WTC11 (cell line): ENCODE data around the gene KNDC1.

Experiments
- ELF4 ChIP-seq: sonication (generic); formaldehyde crosslinking; IDR thresholded peaks from 2 replicates; pipeline ENCODE4 v1.8.1; 2022; ENCODE audit warnings: low read depth, mild to moderate bottlenecking, moderate library complexity, missing genetic modification reagents
- ETV6 ChIP-seq: sonication (generic); formaldehyde crosslinking; IDR thresholded peaks from 2 replicates; pipeline ENCODE4 v1.8.1; 2022; ENCODE audit warnings: mild to moderate bottlenecking, missing genetic modification reagents
- FOXK1 ChIP-seq: sonication (generic); formaldehyde crosslinking; IDR thresholded peaks from 2 replicates; pipeline ENCODE4 v1.8.0; 2022; ENCODE audit warnings: mild to moderate bottlenecking, moderate library complexity, missing genetic modification reagents
- KAT7 ChIP-seq: sonication (generic); formaldehyde crosslinking; IDR thresholded peaks from 2 replicates; pipeline ENCODE4 v1.8.1; 2023; ENCODE audit warnings: missing genetic modification reagents, mild to moderate bottlenecking, borderline replicate concordance
- NFATC4 ChIP-seq: fragments of 250-450 bp; sonication (Bioruptor Pico); IDR thresholded peaks from 2 replicates; pipeline ENCODE4 v1.9.0; 2021; ENCODE audit warnings: mild to moderate bottlenecking
- TEAD4 ChIP-seq: sonication (generic); formaldehyde crosslinking; IDR thresholded peaks from 2 replicates; pipeline ENCODE4 v1.8.0; 2022; ENCODE audit warnings: mild to moderate bottlenecking, missing genetic modification reagents
- TF ChIP-seq, protein P1 (sequence below): sonication (generic); formaldehyde crosslinking; IDR thresholded peaks from 2 replicates; pipeline ENCODE4 v1.8.1; 2023; ENCODE audit warnings: mild to moderate bottlenecking, missing genetic modification reagents, moderate library complexity
- TF ChIP-seq, protein P2 (sequence below): sonication (generic); formaldehyde crosslinking; IDR thresholded peaks from 2 replicates; pipeline ENCODE4 v1.8.1; 2022; ENCODE audit warnings: mild to moderate bottlenecking, missing genetic modification reagents, moderate library complexity, borderline replicate concordance
- TF ChIP-seq, protein P3 (sequence below): fragments of 200-600 bp; IDR thresholded peaks from 2 replicates; pipeline ENCODE4 v1.8.0; 2022; ENCODE audit warnings: antibody characterized with exemption
- TF ChIP-seq, protein P4 (sequence below): sonication (generic); formaldehyde crosslinking; conservative IDR thresholded peaks from 2 replicates; pipeline ENCODE4 v1.8.1; 2022; ENCODE audit warnings: mild to moderate bottlenecking, missing genetic modification reagents
- TF ChIP-seq, protein P5 (sequence below): sonication (generic); formaldehyde crosslinking; IDR thresholded peaks from 2 replicates; pipeline ENCODE4 v1.8.0; 2022; ENCODE audit warnings: mild to moderate bottlenecking, missing genetic modification reagents

DNA sequence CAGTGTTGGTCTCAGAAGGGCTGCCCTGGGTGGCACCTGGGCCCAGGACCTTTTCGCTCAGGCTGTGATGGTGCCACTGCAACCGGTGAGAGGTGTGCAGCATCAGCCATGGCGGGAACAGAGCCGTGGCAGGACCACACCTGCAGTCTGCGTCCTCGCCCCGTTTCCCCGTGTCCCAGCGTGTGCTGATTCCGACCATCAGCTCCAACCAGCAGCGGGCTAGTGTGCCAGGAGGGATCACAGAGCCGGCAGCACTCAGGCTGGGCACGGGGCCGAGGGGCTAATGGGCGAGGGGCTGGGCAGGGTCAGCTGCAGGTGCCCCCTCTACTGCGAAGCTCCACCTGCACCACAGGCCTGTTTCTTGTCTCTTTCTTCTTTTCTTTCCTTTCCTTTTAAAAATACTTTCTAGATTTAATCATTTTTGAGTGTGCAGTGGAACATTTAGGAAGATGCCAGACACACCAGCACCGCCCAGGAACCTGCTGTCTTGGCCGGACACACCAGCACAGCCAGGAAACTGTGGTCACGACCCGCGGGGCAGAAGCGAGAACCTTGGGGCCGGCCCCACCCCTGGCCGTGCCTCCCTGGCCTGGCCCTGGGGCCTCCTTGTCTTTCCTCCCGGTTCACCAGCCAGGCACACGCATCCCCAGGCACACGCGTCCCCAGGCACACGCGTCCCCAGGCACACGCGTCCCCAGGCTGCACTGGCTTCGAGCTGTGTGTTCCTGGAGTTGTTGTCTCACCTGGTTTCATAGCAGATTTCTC lies 37.7 kb upstream of the KNDC1 start:
- TF ChIP-seq, protein P1, sequence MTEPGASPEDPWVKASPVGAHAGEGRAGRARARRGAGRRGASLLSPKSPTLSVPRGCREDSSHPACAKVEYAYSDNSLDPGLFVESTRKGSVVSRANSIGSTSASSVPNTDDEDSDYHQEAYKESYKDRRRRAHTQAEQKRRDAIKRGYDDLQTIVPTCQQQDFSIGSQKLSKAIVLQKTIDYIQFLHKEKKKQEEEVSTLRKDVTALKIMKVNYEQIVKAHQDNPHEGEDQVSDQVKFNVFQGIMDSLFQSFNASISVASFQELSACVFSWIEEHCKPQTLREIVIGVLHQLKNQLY (CRISPR knock-in tag) = no peak
- TF ChIP-seq, protein P2, sequence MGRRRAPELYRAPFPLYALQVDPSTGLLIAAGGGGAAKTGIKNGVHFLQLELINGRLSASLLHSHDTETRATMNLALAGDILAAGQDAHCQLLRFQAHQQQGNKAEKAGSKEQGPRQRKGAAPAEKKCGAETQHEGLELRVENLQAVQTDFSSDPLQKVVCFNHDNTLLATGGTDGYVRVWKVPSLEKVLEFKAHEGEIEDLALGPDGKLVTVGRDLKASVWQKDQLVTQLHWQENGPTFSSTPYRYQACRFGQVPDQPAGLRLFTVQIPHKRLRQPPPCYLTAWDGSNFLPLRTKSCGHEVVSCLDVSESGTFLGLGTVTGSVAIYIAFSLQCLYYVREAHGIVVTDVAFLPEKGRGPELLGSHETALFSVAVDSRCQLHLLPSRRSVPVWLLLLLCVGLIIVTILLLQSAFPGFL (CRISPR knock-in tag) = no peak
- TF ChIP-seq, protein P3, sequence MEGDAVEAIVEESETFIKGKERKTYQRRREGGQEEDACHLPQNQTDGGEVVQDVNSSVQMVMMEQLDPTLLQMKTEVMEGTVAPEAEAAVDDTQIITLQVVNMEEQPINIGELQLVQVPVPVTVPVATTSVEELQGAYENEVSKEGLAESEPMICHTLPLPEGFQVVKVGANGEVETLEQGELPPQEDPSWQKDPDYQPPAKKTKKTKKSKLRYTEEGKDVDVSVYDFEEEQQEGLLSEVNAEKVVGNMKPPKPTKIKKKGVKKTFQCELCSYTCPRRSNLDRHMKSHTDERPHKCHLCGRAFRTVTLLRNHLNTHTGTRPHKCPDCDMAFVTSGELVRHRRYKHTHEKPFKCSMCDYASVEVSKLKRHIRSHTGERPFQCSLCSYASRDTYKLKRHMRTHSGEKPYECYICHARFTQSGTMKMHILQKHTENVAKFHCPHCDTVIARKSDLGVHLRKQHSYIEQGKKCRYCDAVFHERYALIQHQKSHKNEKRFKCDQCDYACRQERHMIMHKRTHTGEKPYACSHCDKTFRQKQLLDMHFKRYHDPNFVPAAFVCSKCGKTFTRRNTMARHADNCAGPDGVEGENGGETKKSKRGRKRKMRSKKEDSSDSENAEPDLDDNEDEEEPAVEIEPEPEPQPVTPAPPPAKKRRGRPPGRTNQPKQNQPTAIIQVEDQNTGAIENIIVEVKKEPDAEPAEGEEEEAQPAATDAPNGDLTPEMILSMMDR = no peak
- TF ChIP-seq, protein P4, sequence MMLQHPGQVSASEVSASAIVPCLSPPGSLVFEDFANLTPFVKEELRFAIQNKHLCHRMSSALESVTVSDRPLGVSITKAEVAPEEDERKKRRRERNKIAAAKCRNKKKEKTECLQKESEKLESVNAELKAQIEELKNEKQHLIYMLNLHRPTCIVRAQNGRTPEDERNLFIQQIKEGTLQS (CRISPR knock-in tag) = no peak
- TF ChIP-seq, protein P5, sequence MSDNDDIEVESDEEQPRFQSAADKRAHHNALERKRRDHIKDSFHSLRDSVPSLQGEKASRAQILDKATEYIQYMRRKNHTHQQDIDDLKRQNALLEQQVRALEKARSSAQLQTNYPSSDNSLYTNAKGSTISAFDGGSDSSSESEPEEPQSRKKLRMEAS (CRISPR knock-in tag) = no peak
- no peak for TF ChIP-seq NFATC4 (CRISPR knock-in tag)
- no peak for TF ChIP-seq ETV6 (CRISPR knock-in tag)
- no peak for TF ChIP-seq TEAD4 (CRISPR knock-in tag)
- TF ChIP-seq FOXK1 (CRISPR knock-in tag) = no peak
- TF ChIP-seq ELF4 (CRISPR knock-in tag) = no peak
- no peak for TF ChIP-seq KAT7
